Mesendoderm (in vitro differentiated cells): ENCODE measurements around the gene PET100.
"Not testable (repeated sequence)": the region's sequence is repeated elsewhere in the genome, so short reads cannot be mapped to it uniquely, and the experiment has no call there.

Source experiments
- DNase-seq: peaks from one replicate; pipeline ENCODE4 v3.0.0; 2013
- H2AK5ac ChIP-seq: 2 replicates; pipeline ENCODE4 v1.6.1; 2013; ENCODE audit warnings: low read length, inconsistent platforms
- H2BK120ac ChIP-seq: 2 replicates; pipeline ENCODE4 v1.6.1; 2013; ENCODE audit warnings: low read depth, mild to moderate bottlenecking, low read length, moderate library complexity, mixed read lengths
- H2BK15ac ChIP-seq: replicated peaks from 2 replicates; pipeline ENCODE4 v1.6.1; 2013; ENCODE audit warnings: low read depth, mild to moderate bottlenecking, moderate library complexity
- H2BK5ac ChIP-seq: 2 replicates; pipeline ENCODE4 v1.6.1; 2013; ENCODE audit warnings: low read length, inconsistent platforms
- H3K18ac ChIP-seq: 2 replicates; pipeline ENCODE4 v1.6.1; 2013; ENCODE audit warnings: mild to moderate bottlenecking, low read length, mixed read lengths
- H3K23ac ChIP-seq: one replicate; pipeline ENCODE4 v1.6.1; 2013; ENCODE audit warnings: low read length
- H3K27ac ChIP-seq: 2 replicates; pipeline ENCODE4 v1.5.1; 2013; ENCODE audit warnings: low read depth, mild to moderate bottlenecking, inconsistent platforms, low read length, moderate library complexity
- H3K27me3 ChIP-seq: 2 replicates; pipeline ENCODE4 v1.6.1; 2013; ENCODE audit warnings: low read length, control low read depth, mild to moderate bottlenecking, inconsistent platforms; ENCODE audit not compliant: insufficient read depth, poor library complexity
- H3K36me3 ChIP-seq: 2 replicates; pipeline ENCODE4 v1.6.1; 2013; ENCODE audit warnings: low read length, inconsistent platforms; ENCODE audit not compliant: control insufficient read depth, insufficient read depth
- H3K4ac ChIP-seq: one replicate; pipeline ENCODE4 v1.6.1; 2013; ENCODE audit warnings: low read depth, mild to moderate bottlenecking, low read length, moderate library complexity
- H3K4me1 ChIP-seq: 2 replicates; pipeline ENCODE4 v1.6.1; 2013; ENCODE audit warnings: low read depth, low read length, inconsistent platforms; ENCODE audit not compliant: control insufficient read depth
- H3K4me2 ChIP-seq: 2 replicates; pipeline ENCODE4 v1.6.1; 2013; ENCODE audit warnings: low read length
- H3K4me3 ChIP-seq: 2 replicates; pipeline ENCODE4 v1.5.1; 2013; ENCODE audit warnings: mild to moderate bottlenecking, low read length
- H3K56ac ChIP-seq: one replicate; pipeline ENCODE4 v1.6.1; 2013; ENCODE audit warnings: low read length
- H3K79me1 ChIP-seq: 2 replicates; pipeline ENCODE4 v1.6.1; 2013; ENCODE audit warnings: low read length, inconsistent platforms
- H3K79me2 ChIP-seq: 2 replicates; pipeline ENCODE4 v1.6.1; 2013; ENCODE audit warnings: mild to moderate bottlenecking, low read length; ENCODE audit not compliant: control insufficient read depth, insufficient read depth
- H3K9ac ChIP-seq: 2 replicates; pipeline ENCODE4 v1.6.1; 2013; ENCODE audit warnings: low read length, inconsistent platforms
- H4K5ac ChIP-seq: one replicate; pipeline ENCODE4 v1.6.1; 2013; ENCODE audit warnings: low read length
- H4K8ac ChIP-seq: one replicate; pipeline ENCODE4 v1.6.1; 2013; ENCODE audit warnings: low read depth, mild to moderate bottlenecking, control low read depth, low read length, moderate library complexity
- WGBS: extraction: QIAGEN DNeasy Blood & Tissue Kit; methylation state at CpG from one replicate; pipeline ENCODE4 v1.1.7; 2013; ENCODE audit warnings: low lambda C conversion rate, missing lambda C conversion rate; ENCODE audit not compliant: insufficient coverage; ENCODE audit errors: extremely low coverage; 5-methylcytosine and 5-hydroxymethylcytosine counted together

PET100 gene

GRCh38 chr19:7643629-7644549 is 14.3 kb downstream of the PET100 start:
- H3K4me2 ChIP-seq, H2BK120ac ChIP-seq, H3K4me1 ChIP-seq, H3K23ac ChIP-seq, H3K4me3 ChIP-seq, H4K5ac ChIP-seq, H2AK5ac ChIP-seq, H2BK5ac ChIP-seq, H3K36me3 ChIP-seq, H4K8ac ChIP-seq, H3K79me2 ChIP-seq, H2BK15ac ChIP-seq, H3K27me3 ChIP-seq, H3K56ac ChIP-seq, H3K9ac ChIP-seq, H3K4ac ChIP-seq, H3K27ac ChIP-seq, H3K79me1 ChIP-seq, H3K18ac ChIP-seq: not testable (repeated sequence)
- peak; percentile 79 for DNase-seq
- no CpG with 5 or more reads among the region's 10 CpGs for WGBS

DNA sequence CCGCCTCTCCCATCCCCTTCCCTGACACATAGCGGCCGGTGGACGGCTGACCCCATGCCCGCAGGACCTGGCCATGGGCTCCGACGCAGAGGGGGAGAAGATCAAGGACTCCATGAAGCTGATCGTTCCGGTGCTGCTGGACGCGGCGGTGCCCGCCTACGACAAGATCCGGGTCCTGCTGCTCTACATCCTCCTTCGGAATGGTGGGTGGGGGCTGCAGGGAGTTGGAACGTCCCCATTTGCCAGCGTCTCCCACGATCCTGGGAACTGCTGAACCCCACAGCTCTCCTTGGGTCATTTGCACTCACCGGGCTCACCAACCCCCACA is 14.9 kb downstream of the PET100 start:
- H3K23ac ChIP-seq: no peak overlapping the region
- DNase-seq: no peak
- peaks cover 2% of the 10 kb centered on the region for H3K79me1 ChIP-seq
- H3K27ac ChIP-seq: no peak overlapping the region
- no CpG with 5 or more reads among the region's 20 CpGs for WGBS
- H4K5ac ChIP-seq: no peak overlapping the region
- no peak overlapping the region for H2BK5ac ChIP-seq
- H3K9ac ChIP-seq: no peak overlapping the region
- no peaks in the 10 kb centered on the region for H3K36me3 ChIP-seq
- no peak overlapping the region for H2BK15ac ChIP-seq
- H3K4me2 ChIP-seq: no peak overlapping the region
- H3K18ac ChIP-seq: no peak overlapping the region
- no peak overlapping the region for H3K4ac ChIP-seq
- H3K4me3 ChIP-seq: no peak overlapping the region
- H2AK5ac ChIP-seq: no peak overlapping the region
- H3K79me2 ChIP-seq: no peaks in the 10 kb centered on the region
- no peaks in the 10 kb centered on the region for H3K4me1 ChIP-seq
- H3K56ac ChIP-seq: no peak overlapping the region
- H3K27me3 ChIP-seq: no peaks in the 10 kb centered on the region
- H4K8ac ChIP-seq: no peak overlapping the region
- no peak overlapping the region for H2BK120ac ChIP-seq

- Histone ChIP-seq H2BK5ac (no peak overlapping the region), H3K4ac (no peak overlapping the region), H3K56ac (no peak overlapping the region), H2BK15ac (no peak overlapping the region), H3K23ac (no peak overlapping the region), H2AK5ac (no peak overlapping the region), H3K4me1 (no peaks in the 10 kb centered on the region), H4K8ac (no peak overlapping the region), H3K18ac (no peak overlapping the region), H3K36me3 (no peaks in the 10 kb centered on the region), H3K79me2 (no peaks in the 10 kb centered on the region), H3K79me1 (no peaks in the 10 kb centered on the region), H3K4me2 (no peak overlapping the region), H4K5ac (no peak overlapping the region), H3K9ac (no peak overlapping the region), H2BK120ac (no peak overlapping the region), H3K27me3 (no peaks in the 10 kb centered on the region), H3K27ac (no peak overlapping the region), H3K4me3 (no peak overlapping the region)
- no CpG with 5 or more reads among the region's 14 CpGs for WGBS
- DNase-seq: no peak
These were observed 15.6 kb downstream of the PET100 start for GRCh38 chr19:7645163-7645562.

DNA sequence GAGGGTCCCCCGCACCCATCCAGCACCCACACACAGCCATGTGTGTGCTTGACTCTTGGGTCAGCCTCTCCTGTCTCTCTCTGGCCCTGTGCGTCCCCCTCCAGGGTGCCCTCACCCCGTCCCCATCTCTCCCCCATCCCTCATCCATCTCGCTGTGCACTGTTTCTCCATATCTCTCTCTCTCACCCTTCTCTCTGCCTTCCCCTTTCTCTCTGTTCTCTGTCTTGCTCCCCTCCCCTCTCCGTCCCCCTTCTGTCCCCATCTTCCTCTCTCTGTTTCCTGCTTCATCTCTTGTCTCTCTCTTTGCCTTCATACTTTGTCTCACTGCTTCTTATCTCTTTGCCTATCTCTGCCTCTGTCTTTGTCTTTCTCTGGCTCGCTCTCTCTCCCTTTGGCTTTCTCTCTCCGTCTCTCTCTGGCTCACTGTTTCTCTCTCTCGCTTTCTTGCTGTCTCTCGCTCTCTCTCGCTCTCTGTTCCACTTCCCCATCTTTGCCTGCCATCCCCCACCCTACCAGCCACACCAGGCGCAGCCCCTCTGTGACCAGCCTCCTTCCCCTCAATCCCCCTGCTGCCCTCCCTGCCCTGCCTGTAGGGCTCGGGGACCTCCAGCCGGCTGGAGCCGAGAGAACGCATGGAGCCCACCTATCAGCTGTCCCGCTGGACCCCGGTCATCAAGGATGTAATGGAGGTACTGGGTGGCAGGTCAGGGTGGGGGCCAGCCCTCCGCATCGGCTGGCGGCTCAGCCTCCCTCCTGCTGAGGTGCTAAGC is 16.2 kb downstream of the PET100 start:
- Histone ChIP-seq H3K56ac (peak overlapping the region; percentile 62), H3K4me1 (no peaks in the 10 kb centered on the region), H3K9ac (no peak overlapping the region), H3K4me2 (no peak overlapping the region), H3K18ac (no peak overlapping the region), H3K27me3 (no peaks in the 10 kb centered on the region), H3K23ac (no peak overlapping the region), H3K27ac (no peak overlapping the region), H2AK5ac (no peak overlapping the region), H2BK5ac (no peak overlapping the region), H3K79me2 (no peaks in the 10 kb centered on the region), H2BK120ac (no peak overlapping the region), H2BK15ac (no peak overlapping the region), H3K4ac (no peak overlapping the region), H4K5ac (no peak overlapping the region), H3K79me1 (no peaks in the 10 kb centered on the region), H3K36me3 (no peaks in the 10 kb centered on the region), H3K4me3 (no peak overlapping the region), H4K8ac (no peak overlapping the region)
- peak; percentile 53 for DNase-seq
- no CpG with 5 or more reads among the region's 20 CpGs for WGBS

- H4K8ac ChIP-seq: no peak overlapping the region
- no peaks in the 10 kb centered on the region for H3K36me3 ChIP-seq
- no peak overlapping the region for H3K4ac ChIP-seq
- H3K23ac ChIP-seq: no peak overlapping the region
- whole genome bisulfite sequencing: no CpG with 5 or more reads among the region's 8 CpGs
- no peaks in the 10 kb centered on the region for H3K79me1 ChIP-seq
- no peak overlapping the region for H3K4me3 ChIP-seq
- no peak overlapping the region for H4K5ac ChIP-seq
- no peaks in the 10 kb centered on the region for H3K4me1 ChIP-seq
- H3K56ac ChIP-seq: no peak overlapping the region
- no peak overlapping the region for H2AK5ac ChIP-seq
- H2BK5ac ChIP-seq: no peak overlapping the region
- no peaks in the 10 kb centered on the region for H3K79me2 ChIP-seq
- no peak overlapping the region for H3K4me2 ChIP-seq
- no peak overlapping the region for H2BK15ac ChIP-seq
- no peak overlapping the region for H3K27ac ChIP-seq
- H3K18ac ChIP-seq: no peak overlapping the region
- no peak for DNase-seq
- no peak overlapping the region for H2BK120ac ChIP-seq
- no peak overlapping the region for H3K9ac ChIP-seq
- no peaks in the 10 kb centered on the region for H3K27me3 ChIP-seq
These were observed 16.8 kb downstream of the PET100 start for GRCh38 chr19:7646426-7646700.
